ENCODE results near the gene GJC1. TPM values are rescaled to one million over a fixed set of nuclear protein-coding genes. Genes with fewer than 3 reads are reported as not detected.

The GJC1 gene
- total RNA-seq, 2 donors from 2014 or later: 25.8 to 41.8 TPM

GRCh38 chr17:44796731-44797130 lies 33.4 kb downstream of the GJC1 start:
- peaks cover 0 to 55% of the 10 kb centered on the region in 2 donors for H3K4me1 ChIP-seq

GRCh38 chr17:44795928-44796327 lies 34.2 kb downstream of the GJC1 start:
- peaks cover 0 to 51% of the 10 kb centered on the region in 2 donors for H3K4me1 ChIP-seq

More at GRCh38 chr17:44796731-44797130, 33.4 kb downstream of the GJC1 start:
- Histone ChIP-seq H3K36me3 (no peaks in the 10 kb centered on the region), H3K9me3 (no peaks in the 10 kb centered on the region), H3K4me3 (peak overlapping the region; percentile 0 to 32), H3K27me3 (no peaks in the 10 kb centered on the region), H3K27ac (peak overlapping the region; percentile 81 to 90)
- DNase-seq (ENCODE audit: low spot score): no peak
- TF ChIP-seq CTCF (IDR thresholded peaks at IDR 0.05): no peak

DNA sequence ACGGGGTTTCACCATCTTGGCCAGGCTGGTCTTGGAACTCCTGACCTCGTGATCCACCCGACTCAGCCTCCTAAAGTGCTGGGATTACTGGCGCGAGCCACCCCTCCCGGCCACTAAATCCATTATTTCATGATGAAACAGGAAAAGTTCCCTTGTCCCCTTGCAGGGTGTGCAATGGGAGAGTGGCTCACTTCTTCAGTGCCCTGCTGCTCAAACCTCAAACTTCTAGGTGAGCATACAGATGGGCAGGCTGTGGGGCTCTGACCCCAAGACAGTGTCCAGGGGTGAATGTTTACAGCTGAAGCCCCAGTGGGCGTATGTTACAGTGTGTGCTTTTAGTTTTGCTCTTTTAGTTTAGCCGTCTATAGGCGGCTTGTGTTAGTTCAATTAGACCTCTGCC lies 34.7 kb downstream of the GJC1 start:
- H3K36me3 ChIP-seq: no peaks in the 10 kb centered on the region
- no peak for DNase-seq (ENCODE audit: low spot score)
- peak overlapping the region; percentile 81 to 90 for H3K27ac ChIP-seq
- no peaks in the 10 kb centered on the region for H3K27me3 ChIP-seq
- H3K4me3 ChIP-seq: peak overlapping the region in 1 of 2 donors; percentile 32
- peaks cover 0 to 51% of the 10 kb centered on the region in 2 donors for H3K4me1 ChIP-seq
- TF ChIP-seq CTCF (IDR thresholded peaks at IDR 0.05): no peak
- H3K9me3 ChIP-seq: no peaks in the 10 kb centered on the region

More at GRCh38 chr17:44795928-44796327, 34.2 kb downstream of the GJC1 start:
- DNase-seq (ENCODE audit: low spot score): no peak
- no peaks in the 10 kb centered on the region for H3K36me3 ChIP-seq
- no peak for TF ChIP-seq CTCF (IDR thresholded peaks at IDR 0.05)
- peak overlapping the region; percentile 81 to 90 for H3K27ac ChIP-seq
- no peaks in the 10 kb centered on the region for H3K9me3 ChIP-seq
- H3K27me3 ChIP-seq: no peaks in the 10 kb centered on the region
- H3K4me3 ChIP-seq: peak overlapping the region in 1 of 2 donors; percentile 32

- H3K36me3 ChIP-seq: no peaks in the 10 kb centered on the region
- no peaks in the 10 kb centered on the region for H3K27me3 ChIP-seq
- peak overlapping the region in 1 of 2 donors; percentile 32 for H3K4me3 ChIP-seq
- no peaks in the 10 kb centered on the region for H3K9me3 ChIP-seq
- H3K27ac ChIP-seq: peak overlapping the region; percentile 81 to 90
- TF ChIP-seq CTCF (IDR thresholded peaks at IDR 0.05): no peak
- no peak for DNase-seq (ENCODE audit: low spot score)
- peaks cover 0 to 51% of the 10 kb centered on the region in 2 donors for H3K4me1 ChIP-seq
These were observed 35.2 kb downstream of the GJC1 start for GRCh38 chr17:44794851-44795413.

- peaks cover 0 to 51% of the 10 kb centered on the region in 2 donors for H3K4me1 ChIP-seq
- no peaks in the 10 kb centered on the region for H3K36me3 ChIP-seq
- H3K9me3 ChIP-seq: no peaks in the 10 kb centered on the region
- no peaks in the 10 kb centered on the region for H3K27me3 ChIP-seq
- DNase-seq (ENCODE audit: low spot score): no peak
- peak overlapping the region; percentile 81 to 90 for H3K27ac ChIP-seq
- no peak for TF ChIP-seq CTCF (IDR thresholded peaks at IDR 0.05)
- no peak overlapping the region for H3K4me3 ChIP-seq
These were observed 35.9 kb downstream of the GJC1 start for GRCh38 chr17:44793885-44794842.

All from right atrium auricular region (tissue), 2 donors.